IPS-18c (cell line): ENCODE data around the gene GPRC5A.

Source experiments
- H3K4me3 ChIP-seq: 2 replicates; pipeline ENCODE4 v1.7.0; 2013; ENCODE audit warnings: low read depth, mild to moderate bottlenecking, low read length, moderate library complexity; ENCODE audit not compliant: insufficient read depth
- H3K9me3 ChIP-seq: one replicate; pipeline ENCODE4 v1.6.1; 2013; ENCODE audit warnings: mild to moderate bottlenecking, low read length, moderate library complexity; ENCODE audit not compliant: control insufficient read depth, insufficient read depth

GPRC5A gene

GRCh38 chr12:12951504-12951903, 60.1 kb downstream of the GPRC5A start:
- Histone ChIP-seq H3K4me3 (no peak overlapping the region), H3K9me3 (no peaks in the 10 kb centered on the region)

GRCh38 chr12:12952036-12952435, 60.7 kb downstream of the GPRC5A start, which contains the start of gene GPRC5D:
Gene GPRC5D, minus strand, starts transcription at chr12:12952170. Its CDS starts 1,786 bp downstream, at chr12:12950384.
- H3K9me3 ChIP-seq: no peaks in the 10 kb centered on the region
- H3K4me3 ChIP-seq: no peak within 1 kb of the TSS

GRCh38 chr12:12954356-12954755, 63.0 kb downstream of the GPRC5A start:
- Histone ChIP-seq H3K4me3 (no peak overlapping the region), H3K9me3 (no peaks in the 10 kb centered on the region)

GRCh38 chr12:12954878-12955625, 63.7 kb downstream of the GPRC5A start:
- Histone ChIP-seq H3K9me3 (no peaks in the 10 kb centered on the region), H3K4me3 (no peak overlapping the region)

GRCh38 chr12:12958886-12959285, 67.5 kb downstream of the GPRC5A start:
- no peaks in the 10 kb centered on the region for H3K9me3 ChIP-seq
- no peak overlapping the region for H3K4me3 ChIP-seq

- no peak overlapping the region for H3K4me3 ChIP-seq
- no peaks in the 10 kb centered on the region for H3K9me3 ChIP-seq
Observed at GRCh38 chr12:12960639-12961209, 69.4 kb downstream of the GPRC5A start.

- Histone ChIP-seq H3K4me3 (no peak overlapping the region), H3K9me3 (no peaks in the 10 kb centered on the region)
Observed at GRCh38 chr12:12964255-12964654, 72.9 kb downstream of the GPRC5A start.

GRCh38 chr12:12965836-12966235, 74.5 kb downstream of the GPRC5A start:
- H3K9me3 ChIP-seq: no peaks in the 10 kb centered on the region

More at GRCh38 chr12:12965836-12966235, 74.5 kb downstream of the GPRC5A start:
- H3K4me3 ChIP-seq: no peak overlapping the region
